MM.1S (cell line): ENCODE measurements around the gene KCNQ4.

Source experiments
- CTCF ChIP-seq: fragments of 300-600 bp; sonication (generic); IDR thresholded peaks from 2 replicates; pipeline ENCODE4 v1.5.1; 2016; ENCODE audit warnings: antibody characterized with exemption, low read length, mixed read lengths
- EZH2 ChIP-seq: fragments of 300-600 bp; sonication (generic); optimal IDR thresholded peaks from 2 replicates; pipeline ENCODE3; 2017; ENCODE audit warnings: low read depth, mild to moderate bottlenecking, antibody characterized with exemption, low read length, mixed read lengths
- EZH2phosphoT487 ChIP-seq: fragments of 300-600 bp; sonication (generic); IDR thresholded peaks from 2 replicates; pipeline ENCODE4 v1.6.1; 2018; ENCODE audit warnings: antibody characterized with exemption, low read length

- no peak for TF ChIP-seq CTCF
- TF ChIP-seq EZH2phosphoT487, result no peak
- no peak for TF ChIP-seq EZH2
Measured at GRCh38 chr1:40797668-40798010, 14.1 kb downstream of the KCNQ4 start.
